Neural progenitor cell (in vitro differentiated cells): ENCODE results near the gene SMYD3. TPM values are rescaled to one million over a fixed set of nuclear protein-coding genes. Genes with fewer than 3 reads are reported as not detected.

ENCODE experiments used
- DNase-seq: peaks from one replicate; pipeline ENCODE4 v3.0.0-alpha.2; 2016; ENCODE audit warnings: low spot score
- H2AFZ ChIP-seq: fragments of 200-600 bp; sonication (generic); replicated peaks from 2 replicates; pipeline ENCODE4 v1.6.1; 2016; ENCODE audit warnings: antibody characterized with exemption
- H3F3A ChIP-seq: fragments of 200-600 bp; sonication (generic); 2 replicates; pipeline ENCODE4 v1.6.1; 2016; ENCODE audit warnings: antibody characterized with exemption, low read depth
- H3K27ac ChIP-seq: fragments of 200-600 bp; sonication (generic); 2 replicates; pipeline ENCODE4 v1.5.1; 2016; ENCODE audit warnings: mild to moderate bottlenecking
- H3K27me3 ChIP-seq: fragments of 200-600 bp; sonication (generic); 2 replicates; pipeline ENCODE4 v1.6.1; 2016; ENCODE audit warnings: mild to moderate bottlenecking, moderate library complexity
- H3K36me3 ChIP-seq: fragments of 200-600 bp; sonication (generic); 2 replicates; pipeline ENCODE4 v1.5.1; 2016
- H3K4me1 ChIP-seq: fragments of 200-600 bp; sonication (generic); 2 replicates; pipeline ENCODE4 v1.6.1; 2016; ENCODE audit warnings: mixed run types
- H3K4me2 ChIP-seq: fragments of 200-600 bp; sonication (generic); 2 replicates; pipeline ENCODE4 v1.6.1; 2016
- H3K4me3 ChIP-seq: fragments of 200-600 bp; sonication (generic); 2 replicates; pipeline ENCODE4 v1.5.1; 2016
- H3K79me2 ChIP-seq: fragments of 200-600 bp; sonication (generic); 2 replicates; pipeline ENCODE4 v1.6.1; 2016; ENCODE audit warnings: low read depth
- H3K9ac ChIP-seq: fragments of 200-600 bp; sonication (generic); 2 replicates; pipeline ENCODE4 v1.6.1; 2016
- H3K9me3 ChIP-seq: fragments of 200-600 bp; sonication (generic); 2 replicates; pipeline ENCODE4 v1.5.1; 2016; ENCODE audit warnings: low read depth
- H4K20me1 ChIP-seq: fragments of 200-600 bp; sonication (generic); 2 replicates; pipeline ENCODE4 v1.6.1; 2016; ENCODE audit warnings: low read depth
- H3K27ac Mint-ChIP-seq: 3 replicates; pipeline ENCODE4 v1.8.0; 2021; ENCODE audit warnings: mixed read lengths
- H3K27me3 Mint-ChIP-seq: 2 replicates; pipeline ENCODE4 v1.8.0; 2022; ENCODE audit warnings: low read depth, mild to moderate bottlenecking, inconsistent platforms, moderate library complexity, mixed read lengths; ENCODE audit not compliant: insufficient read depth
- H3K36me3 Mint-ChIP-seq: 3 replicates; pipeline ENCODE4 v1.8.0; 2021; ENCODE audit warnings: mixed read lengths
- H3K4me1 Mint-ChIP-seq: 3 replicates; pipeline ENCODE4 v1.8.0; 2021; ENCODE audit warnings: mixed read lengths
- H3K4me3 Mint-ChIP-seq: 3 replicates; pipeline ENCODE4 v1.8.0; 2021; ENCODE audit warnings: mild to moderate bottlenecking, moderate library complexity, mixed read lengths
- H3K9me3 Mint-ChIP-seq: 3 replicates; pipeline ENCODE4 v1.8.0; 2020; ENCODE audit warnings: mixed read lengths
- CTCF ChIP-seq: fragments of 200-600 bp; sonication (generic); IDR thresholded peaks from 2 replicates; pipeline ENCODE4 v1.5.1; 2017; ENCODE audit warnings: antibody characterized with exemption, mild to moderate bottlenecking
- EZH2 ChIP-seq: fragments of 200-600 bp; sonication (generic); IDR thresholded peaks from 2 replicates; pipeline ENCODE4 v1.6.1; 2017; ENCODE audit warnings: antibody characterized with exemption, mild to moderate bottlenecking, moderate library complexity
- EZH2phosphoT487 ChIP-seq: fragments of 200-600 bp; sonication (generic); IDR thresholded peaks from 2 replicates; pipeline ENCODE4 v1.6.1; 2017; ENCODE audit warnings: antibody characterized with exemption
- total RNA-seq: library from RNA; depleted of rRNA; stranded (reverse); fragments of >200 nt; gene quantifications from 2 replicates; pipeline ENCODE4 v1.2.3, GENCODE V29; 2015; ENCODE audit warnings: low replicate concordance

SMYD3 gene
- total RNA-seq, 1 donor from 2014 or later, result 43.2 TPM

- Histone ChIP-seq H3K79me2 (no peaks in the 10 kb centered on the region), H3F3A (no peaks in the 10 kb centered on the region), H4K20me1 (no peaks in the 10 kb centered on the region), H3K4me3 (no peak overlapping the region), H3K4me2 (no peak overlapping the region), H3K36me3 (no peaks in the 10 kb centered on the region), H2AFZ (no peak overlapping the region), H3K9me3 (no peaks in the 10 kb centered on the region), H3K27me3 (no peaks in the 10 kb centered on the region), H3K9ac (no peak overlapping the region), H3K27ac (no peak overlapping the region), H3K4me1 (peaks cover 23% of the 10 kb centered on the region)
- no peak overlapping the region for H3K4me3 Mint-ChIP-seq
- H3K27ac Mint-ChIP-seq, result no peak overlapping the region
- H3K9me3 Mint-ChIP-seq, result no peaks in the 10 kb centered on the region
- H3K4me1 Mint-ChIP-seq, result peaks cover 15% of the 10 kb centered on the region
- no peaks in the 10 kb centered on the region for H3K36me3 Mint-ChIP-seq
- H3K27me3 Mint-ChIP-seq, result no peaks in the 10 kb centered on the region
- no peak for TF ChIP-seq EZH2phosphoT487
- TF ChIP-seq EZH2, result no peak
- no peak for TF ChIP-seq CTCF
- no peak for DNase-seq
Measured at GRCh38 chr1:246156847-246157246, 350.2 kb downstream of the SMYD3 start.

- H3K4me3 ChIP-seq, result no peak overlapping the region
- H3F3A ChIP-seq, result no peaks in the 10 kb centered on the region
- Mint-ChIP-seq H3K4me3 (no peak overlapping the region), H3K9me3 (no peaks in the 10 kb centered on the region), H3K4me1 (peaks cover 21% of the 10 kb centered on the region), H3K36me3 (no peaks in the 10 kb centered on the region), H3K27me3 (no peaks in the 10 kb centered on the region), H3K27ac (no peak overlapping the region)
- no peaks in the 10 kb centered on the region for H3K36me3 ChIP-seq
- no peak overlapping the region for H3K27ac ChIP-seq
- H3K9me3 ChIP-seq, result no peaks in the 10 kb centered on the region
- no peak for TF ChIP-seq EZH2
- no peak for TF ChIP-seq EZH2phosphoT487
- TF ChIP-seq CTCF, result no peak
- DNase-seq, result no peak
- no peaks in the 10 kb centered on the region for H4K20me1 ChIP-seq
- no peak overlapping the region for H2AFZ ChIP-seq
- H3K4me1 ChIP-seq, result peaks cover 26% of the 10 kb centered on the region
- no peaks in the 10 kb centered on the region for H3K27me3 ChIP-seq
- H3K4me2 ChIP-seq, result no peak overlapping the region
- H3K9ac ChIP-seq, result no peak overlapping the region
- no peaks in the 10 kb centered on the region for H3K79me2 ChIP-seq
Measured at GRCh38 chr1:246155923-246156322, 351.2 kb downstream of the SMYD3 start.

GRCh38 chr1:246153796-246154212 lies 353.3 kb downstream of the SMYD3 start:
- TF ChIP-seq CTCF, result no peak
- no peak for TF ChIP-seq EZH2
- no peak for TF ChIP-seq EZH2phosphoT487
- DNase-seq, result no peak
- H3K79me2 ChIP-seq, result no peaks in the 10 kb centered on the region
- Mint-ChIP-seq H3K27ac (no peak overlapping the region), H3K4me1 (peaks cover 18% of the 10 kb centered on the region), H3K4me3 (no peak overlapping the region), H3K36me3 (no peaks in the 10 kb centered on the region), H3K27me3 (no peaks in the 10 kb centered on the region), H3K9me3 (peaks cover under 1% of the 10 kb centered on the region)
- no peak overlapping the region for H3K9ac ChIP-seq
- H3K4me2 ChIP-seq, result no peak overlapping the region
- no peaks in the 10 kb centered on the region for H3K9me3 ChIP-seq
- H3K27me3 ChIP-seq, result no peaks in the 10 kb centered on the region
- H3K27ac ChIP-seq, result no peak overlapping the region
- no peaks in the 10 kb centered on the region for H4K20me1 ChIP-seq
- no peak overlapping the region for H3K4me3 ChIP-seq
- H3K4me1 ChIP-seq, result peaks cover 21% of the 10 kb centered on the region
- no peaks in the 10 kb centered on the region for H3K36me3 ChIP-seq
- no peak overlapping the region for H2AFZ ChIP-seq
- H3F3A ChIP-seq, result no peaks in the 10 kb centered on the region
